Keratinocyte (primary cell): ENCODE measurements around the gene RPL18. TPM values are rescaled to one million over a fixed set of nuclear protein-coding genes. Genes with fewer than 3 reads are reported as not detected.

ENCODE experiments used
- DNase-seq: peaks from one replicate; pipeline ENCODE4 v3.0.0-alpha.2; 2011; ENCODE audit warnings: low read depth, missing footprints, low spot score
- FAIRE-seq: peaks from 2 replicates; lab custom pipeline; 2011; peaks lifted over from hg19 to GRCh38; lab: Jason Lieb, UNC
- H2AFZ ChIP-seq: 2 replicates; pipeline ENCODE4 v1.6.0; 2012; ENCODE audit warnings: low read length, control low read depth, inconsistent platforms; ENCODE audit not compliant: control insufficient read depth
- H3K27ac ChIP-seq: 2 replicates; pipeline ENCODE4 v1.5.1; 2011; ENCODE audit warnings: low read length; ENCODE audit not compliant: control insufficient read depth, insufficient read depth
- H3K27me3 ChIP-seq: 3 replicates; pipeline ENCODE4 v1.6.0; 2011; ENCODE audit warnings: low read length; ENCODE audit not compliant: control insufficient read depth, insufficient read depth; ENCODE audit errors: extremely low read depth
- H3K36me3 ChIP-seq, 2 experiments: 2 replicates in 1 of 2; 3 replicates in 1 of 2; pipeline ENCODE4 v1.5.1; 2011; ENCODE audit warnings: low read length in 2 of 2, mild to moderate bottlenecking in 1 of 2; ENCODE audit not compliant: control insufficient read depth in 2 of 2, insufficient read depth in 2 of 2; ENCODE audit errors: extremely low read depth in 1 of 2
- H3K4me1 ChIP-seq: 3 replicates; pipeline ENCODE4 v1.5.1; 2011; ENCODE audit warnings: low read length; ENCODE audit not compliant: control insufficient read depth, insufficient read depth; ENCODE audit errors: extremely low read depth
- H3K4me2 ChIP-seq: 3 replicates; pipeline ENCODE4 v1.6.0; 2011; ENCODE audit warnings: low read depth, low read length; ENCODE audit not compliant: control insufficient read depth, insufficient read depth; ENCODE audit errors: extremely low read depth
- H3K4me3 ChIP-seq, 3 experiments: fragments of 200-600 bp in 1 of 3; sonication (generic) in 1 of 3; 2 replicates in 2 of 3; 3 replicates in 1 of 3; pipeline ENCODE4 v1.5.1; 2011 to 2016; ENCODE audit warnings: low read length in 3 of 3, mild to moderate bottlenecking in 3 of 3, control low read depth in 2 of 3, inconsistent platforms in 1 of 3, low read depth in 1 of 3, mixed read lengths in 1 of 3, mixed run types in 1 of 3, moderate library complexity in 1 of 3; ENCODE audit not compliant: control insufficient read depth in 2 of 3, insufficient read depth in 2 of 3; ENCODE audit errors: extremely low read depth in 1 of 3
- H3K79me2 ChIP-seq: 2 replicates; pipeline ENCODE4 v1.6.0; 2012; ENCODE audit warnings: low read length; ENCODE audit not compliant: control insufficient read depth, insufficient read depth
- H3K9ac ChIP-seq: 3 replicates; pipeline ENCODE4 v1.6.0; 2011; ENCODE audit warnings: low read length; ENCODE audit not compliant: control insufficient read depth, insufficient read depth; ENCODE audit errors: extremely low read depth
- H3K9me1 ChIP-seq: 3 replicates; pipeline ENCODE4 v1.6.0; 2011; ENCODE audit warnings: low read length; ENCODE audit not compliant: control insufficient read depth, insufficient read depth; ENCODE audit errors: extremely low read depth
- H3K9me3 ChIP-seq: 2 replicates; pipeline ENCODE4 v1.5.1; 2012; ENCODE audit warnings: low read depth, low read length; ENCODE audit not compliant: control insufficient read depth
- H4K20me1 ChIP-seq: 3 replicates; pipeline ENCODE4 v1.6.0; 2011; ENCODE audit warnings: low read length; ENCODE audit not compliant: control insufficient read depth, insufficient read depth; ENCODE audit errors: extremely low read depth
- CTCF ChIP-seq, 3 experiments: IDR thresholded peaks in 1 of 3; conservative IDR thresholded peaks in 1 of 3; optimal IDR thresholded peaks in 1 of 3; 2 replicates in 2 of 3; 3 replicates in 1 of 3; pipeline versions ENCODE3 to v1.5.1; 2011; ENCODE audit warnings: low read length in 3 of 3, mild to moderate bottlenecking in 3 of 3, moderate library complexity in 2 of 3, control low read depth in 1 of 3, inconsistent platforms in 1 of 3; ENCODE audit not compliant: insufficient read depth in 2 of 3; ENCODE audit errors: extremely low read depth in 1 of 3
- EZH2 ChIP-seq: IDR thresholded peaks from one replicate; pipeline ENCODE4 v1.6.1; 2012; ENCODE audit warnings: inconsistent platforms, mild to moderate bottlenecking, low read length, moderate library complexity
- dilution Hi-C: fragments of 300-500 bp; cut with MboI; formaldehyde crosslinking; loops from one replicate; pipeline ENCODE4 v1.7.0; 2020; ENCODE audit warnings: low sequenced_read_pairs; ENCODE audit not compliant: extremely low pct_ligation_motif_present
- polyA plus RNA-seq, 5 experiments: library from polyadenylated mRNA; depleted of rRNA in 3 of 5; stranded (reverse) in 3 of 5; stranded (forward) in 1 of 5; unstranded in 1 of 5; fragments of >200 nt; gene quantifications; 1 replicate in 1 of 5; 2 replicates in 3 of 5; 3 replicates in 1 of 5; pipeline versions ENCODE4 v1.2.1 to v1.2.3, GENCODE V29; 2011 to 2012; ENCODE audit warnings: missing spikeins in 2 of 5, low read depth in 1 of 5, low replicate concordance in 1 of 5

RPL18 gene
- polyA plus RNA-seq, 1 donor (not counting 4 experiments of a cell fraction or from before 2014, with no cell fraction given): 1,015 TPM

GRCh38 chr19:48644839-48645619, 26.1 kb upstream of the RPL18 start:
- Histone ChIP-seq H3K27ac (no peak overlapping the region), H4K20me1 (no peaks in the 10 kb centered on the region), H3K36me3 (no peaks in the 10 kb centered on the region), H2AFZ (peak overlapping the region; percentile 65), H3K4me3 (peak overlapping the region; percentile 51 to 84 (median 67)), H3K27me3 (peaks cover 5% of the 10 kb centered on the region), H3K9me3 (no peaks in the 10 kb centered on the region), H3K9me1 (no peaks in the 10 kb centered on the region), H3K4me2 (peak overlapping the region; percentile 88), H3K9ac (no peak overlapping the region), H3K4me1 (peaks cover 21% of the 10 kb centered on the region), H3K79me2 (no peaks in the 10 kb centered on the region)
- DNase-seq (no peak), FAIRE-seq (no peak)
- dilution Hi-C loops: no loop called here
- TF ChIP-seq EZH2 (no peak), CTCF (optimal IDR thresholded peaks at IDR 0.05 in 1 of 3, IDR thresholded peaks at IDR 0.05 in 1 of 3, conservative IDR thresholded peaks at IDR 0.05 in 1 of 3; ENCODE audit: extremely low read depth in 1 of 3, insufficient read depth in 2 of 3, low read length in 3 of 3) (no peak)

DNA sequence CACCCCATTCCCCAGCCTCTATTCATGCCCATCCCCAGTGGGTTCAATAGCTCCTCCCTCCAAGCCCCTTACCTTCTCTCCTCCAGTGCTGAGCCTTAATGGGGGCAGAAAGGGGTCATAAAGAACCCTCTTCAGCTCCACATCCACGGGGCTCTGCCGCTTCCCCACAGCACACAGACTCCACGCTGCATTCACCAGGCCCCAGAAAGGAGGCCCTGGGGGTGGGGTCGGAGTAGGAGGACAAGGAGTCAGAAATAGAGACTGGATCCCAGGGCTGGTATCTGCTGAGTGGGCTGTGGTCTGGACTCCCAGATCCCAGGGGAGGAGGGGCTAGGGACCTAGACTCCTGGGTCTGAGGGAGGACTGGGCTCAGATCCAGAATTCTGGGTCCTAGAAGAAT, 25.4 kb upstream of the RPL18 start:
- Histone ChIP-seq H3K27me3 (peaks cover 5% of the 10 kb centered on the region), H3K4me2 (no peak overlapping the region), H3K9me3 (no peaks in the 10 kb centered on the region), H3K79me2 (no peaks in the 10 kb centered on the region), H3K4me1 (peaks cover 23% of the 10 kb centered on the region), H3K36me3 (no peaks in the 10 kb centered on the region), H3K9ac (no peak overlapping the region), H4K20me1 (no peaks in the 10 kb centered on the region), H3K4me3 (no peak overlapping the region), H2AFZ (no peak overlapping the region), H3K9me1 (no peaks in the 10 kb centered on the region), H3K27ac (no peak overlapping the region)
- TF ChIP-seq CTCF (optimal IDR thresholded peaks at IDR 0.05 in 1 of 3, IDR thresholded peaks at IDR 0.05 in 1 of 3, conservative IDR thresholded peaks at IDR 0.05 in 1 of 3; ENCODE audit: extremely low read depth in 1 of 3, insufficient read depth in 2 of 3, low read length in 3 of 3): no peak
- TF ChIP-seq EZH2: no peak
- no peak for FAIRE-seq
- DNase-seq: no peak
- dilution Hi-C loops: no loop called here
